Fibroblast of villous mesenchyme (primary cell): ENCODE data around the gene EXOC3L4. TPM values are rescaled to one million over a fixed set of nuclear protein-coding genes. Genes with fewer than 3 reads are reported as not detected.

Source experiments
- DNase-seq: peaks from one replicate; pipeline ENCODE4 v3.0.0-alpha.2; 2010; ENCODE audit warnings: low read depth
- H3K4me3 ChIP-seq: 2 replicates; pipeline ENCODE4 v1.5.1; 2011; ENCODE audit warnings: low read depth, mild to moderate bottlenecking, low read length
- total RNA-seq: library from RNA; depleted of rRNA; stranded (reverse); fragments of >200 nt; gene quantifications from 2 replicates; pipeline ENCODE4 v1.2.3, GENCODE V29; 2012
- TF ChIP-seq, protein P1 (sequence below): IDR thresholded peaks from 2 replicates; pipeline ENCODE4 v1.5.1; 2012; ENCODE audit warnings: low read depth, mild to moderate bottlenecking, low read length; ENCODE audit not compliant: insufficient read depth

EXOC3L4 gene
- total RNA-seq, 1 donor: not detected

- H3K4me3 ChIP-seq: no peak overlapping the region
- DNase-seq: no peak
- TF ChIP-seq, protein P1, sequence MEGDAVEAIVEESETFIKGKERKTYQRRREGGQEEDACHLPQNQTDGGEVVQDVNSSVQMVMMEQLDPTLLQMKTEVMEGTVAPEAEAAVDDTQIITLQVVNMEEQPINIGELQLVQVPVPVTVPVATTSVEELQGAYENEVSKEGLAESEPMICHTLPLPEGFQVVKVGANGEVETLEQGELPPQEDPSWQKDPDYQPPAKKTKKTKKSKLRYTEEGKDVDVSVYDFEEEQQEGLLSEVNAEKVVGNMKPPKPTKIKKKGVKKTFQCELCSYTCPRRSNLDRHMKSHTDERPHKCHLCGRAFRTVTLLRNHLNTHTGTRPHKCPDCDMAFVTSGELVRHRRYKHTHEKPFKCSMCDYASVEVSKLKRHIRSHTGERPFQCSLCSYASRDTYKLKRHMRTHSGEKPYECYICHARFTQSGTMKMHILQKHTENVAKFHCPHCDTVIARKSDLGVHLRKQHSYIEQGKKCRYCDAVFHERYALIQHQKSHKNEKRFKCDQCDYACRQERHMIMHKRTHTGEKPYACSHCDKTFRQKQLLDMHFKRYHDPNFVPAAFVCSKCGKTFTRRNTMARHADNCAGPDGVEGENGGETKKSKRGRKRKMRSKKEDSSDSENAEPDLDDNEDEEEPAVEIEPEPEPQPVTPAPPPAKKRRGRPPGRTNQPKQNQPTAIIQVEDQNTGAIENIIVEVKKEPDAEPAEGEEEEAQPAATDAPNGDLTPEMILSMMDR: no peak
These were observed 30.9 kb downstream of the EXOC3L4 start for GRCh38 chr14:103125098-103126070.

- H3K4me3 ChIP-seq: no peak overlapping the region
- DNase-seq: no peak
These were observed 31.8 kb downstream of the EXOC3L4 start for GRCh38 chr14:103126088-103126872.

GRCh38 chr14:103126873-103127304 is 32.4 kb downstream of the EXOC3L4 start:
- H3K4me3 ChIP-seq: no peak overlapping the region
- no peak for DNase-seq
- TF ChIP-seq, protein P1: no peak

More at GRCh38 chr14:103126088-103126872, 31.8 kb downstream of the EXOC3L4 start:
- TF ChIP-seq, protein P1: no peak

- H3K4me3 ChIP-seq: no peak overlapping the region
- TF ChIP-seq, protein P1: no peak
- no peak for DNase-seq
These were observed 32.8 kb downstream of the EXOC3L4 start for GRCh38 chr14:103127356-103127755.

GRCh38 chr14:103127861-103128598 is 33.5 kb downstream of the EXOC3L4 start:
- H3K4me3 ChIP-seq: no peak overlapping the region
- TF ChIP-seq, protein P1: no peak
- no peak for DNase-seq

DNA sequence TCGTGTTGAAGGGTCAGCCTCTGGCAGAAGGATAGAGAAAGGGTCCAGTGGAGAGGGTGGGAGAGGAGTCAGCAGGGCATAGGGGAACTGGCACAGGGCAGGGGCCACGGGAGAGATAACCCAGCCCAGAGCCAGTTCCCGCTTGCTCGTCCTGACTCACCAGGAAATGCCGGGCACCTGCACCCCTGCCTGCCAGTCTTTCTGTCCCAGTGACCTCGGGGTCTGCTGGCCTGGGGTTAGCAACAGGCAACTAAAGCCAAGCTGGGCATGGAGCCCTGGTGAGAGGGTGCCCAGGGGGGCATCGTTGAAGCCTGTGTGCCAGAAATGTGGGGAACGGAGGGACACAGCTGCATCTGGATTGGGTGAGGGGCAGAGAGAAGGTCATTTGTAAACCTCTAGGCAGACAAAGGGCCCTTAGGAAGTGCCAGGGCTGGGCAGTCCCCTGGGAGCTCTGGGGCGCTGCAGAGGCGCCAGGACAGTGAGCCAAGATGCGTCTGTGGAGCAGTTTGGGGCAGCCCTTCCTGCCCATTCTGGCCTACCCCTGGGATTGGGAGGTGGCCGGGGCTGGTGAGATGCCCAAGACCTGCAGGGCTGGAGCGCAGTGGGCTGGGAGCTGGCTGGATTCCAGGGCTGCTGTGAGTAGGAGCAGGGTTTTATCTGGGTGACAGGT is 34.2 kb downstream of the EXOC3L4 start:
- TF ChIP-seq, protein P1: no peak
- DNase-seq: no peak

More for the DNA sequence above, 34.2 kb downstream of the EXOC3L4 start:
- no peak overlapping the region for H3K4me3 ChIP-seq
